HG02981 (cell line): ENCODE data around the gene DCPS.
"Not testable (repeated sequence)": the region's sequence is repeated elsewhere in the genome, so short reads cannot be mapped to it uniquely, and the experiment has no call there.

Experiments used
- ATAC-seq: cut with Tn5 transposase; IDR thresholded peaks from one replicate; pipeline ENCODE4 v1.9.1; 2021; ENCODE audit warnings: mild to moderate bottlenecking, moderate library complexity; ENCODE audit not compliant: unreplicated experiment

Gene DCPS, protein sequence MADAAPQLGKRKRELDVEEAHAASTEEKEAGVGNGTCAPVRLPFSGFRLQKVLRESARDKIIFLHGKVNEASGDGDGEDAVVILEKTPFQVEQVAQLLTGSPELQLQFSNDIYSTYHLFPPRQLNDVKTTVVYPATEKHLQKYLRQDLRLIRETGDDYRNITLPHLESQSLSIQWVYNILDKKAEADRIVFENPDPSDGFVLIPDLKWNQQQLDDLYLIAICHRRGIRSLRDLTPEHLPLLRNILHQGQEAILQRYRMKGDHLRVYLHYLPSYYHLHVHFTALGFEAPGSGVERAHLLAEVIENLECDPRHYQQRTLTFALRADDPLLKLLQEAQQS

DNA sequence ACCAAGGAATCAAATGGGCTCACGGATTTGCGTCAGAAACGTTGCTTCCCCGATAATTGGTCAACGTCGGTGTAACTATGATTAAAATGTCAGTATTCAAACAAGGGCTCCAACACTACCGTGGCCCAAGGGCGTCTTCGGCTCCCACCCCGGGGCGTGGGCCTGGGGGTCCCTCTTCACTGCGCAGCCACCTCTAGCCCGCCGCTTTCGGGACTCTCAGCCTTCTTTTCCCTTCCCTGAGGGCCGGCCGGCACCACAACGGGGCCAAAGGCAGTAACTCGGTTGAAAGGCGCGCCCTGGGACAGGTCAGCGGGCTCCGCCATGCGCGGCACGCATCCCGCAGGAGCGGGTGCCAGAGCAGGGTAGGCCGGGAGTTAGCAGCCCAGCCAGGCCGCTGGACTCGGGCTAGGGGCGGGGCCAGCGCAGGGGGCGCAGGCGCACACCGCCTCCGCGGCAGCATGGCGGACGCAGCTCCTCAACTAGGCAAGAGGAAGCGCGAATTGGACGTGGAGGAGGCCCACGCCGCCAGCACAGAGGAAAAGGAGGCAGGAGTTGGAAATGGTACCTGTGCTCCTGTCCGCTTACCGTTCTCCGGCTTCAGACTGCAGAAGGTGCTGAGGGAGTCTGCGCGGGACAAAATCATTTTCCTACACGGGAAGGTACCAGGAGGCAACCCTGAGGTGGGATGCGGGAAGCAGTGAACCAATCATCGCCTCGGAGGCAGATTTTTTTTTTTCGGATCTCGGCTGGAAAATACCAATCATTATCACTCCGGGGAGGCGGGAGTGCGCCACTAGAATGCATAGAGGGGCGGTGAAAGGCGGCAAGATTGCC lies at the start of gene DCPS:
DCPS (plus strand) TSS at position 438 of the 834 bp plus-strand sequence; CDS start at position 459, 21 bp downstream.
- ATAC-seq, result peak; percentile 81

DNA sequence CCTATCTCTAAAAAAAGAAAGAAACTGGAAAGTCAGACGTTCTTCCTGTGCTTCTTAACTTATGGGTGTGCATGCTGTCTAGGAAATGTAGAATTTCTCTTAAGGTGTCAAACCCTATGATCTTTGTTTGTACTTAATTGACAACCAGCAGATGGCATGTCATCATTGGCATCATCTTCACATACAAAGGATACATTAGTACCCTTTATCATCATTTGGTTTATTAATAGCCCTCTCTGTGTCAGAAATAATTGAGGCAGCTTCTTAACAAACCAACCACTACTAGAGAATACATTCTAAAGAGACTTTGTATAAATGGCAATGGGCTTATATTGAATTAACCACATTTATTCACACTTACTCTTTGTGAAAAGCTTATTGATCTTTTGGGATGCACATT lies 49.0 kb upstream of the DCPS start:
- ATAC-seq, result no peak

DNA sequence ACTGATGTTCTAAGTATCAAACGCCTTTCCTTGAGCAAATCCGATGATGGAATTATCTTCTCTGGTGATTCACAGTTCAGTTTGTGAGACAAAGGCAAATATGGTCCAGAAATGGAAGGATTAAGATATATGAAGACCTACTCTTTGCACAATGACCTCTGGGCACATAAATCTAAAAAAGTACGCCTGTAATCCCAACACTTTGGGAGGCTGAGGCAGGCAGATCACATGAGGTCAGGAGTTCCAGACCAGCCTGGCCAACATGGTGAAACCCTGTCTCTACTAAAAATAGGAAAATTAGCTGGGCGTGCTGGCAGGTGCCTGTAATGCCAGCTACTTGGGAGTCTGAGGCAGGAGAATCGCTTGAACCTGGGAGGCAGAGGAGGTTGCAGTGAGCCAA lies 48.4 kb upstream of the DCPS start:
- not testable (repeated sequence) for ATAC-seq

DNA sequence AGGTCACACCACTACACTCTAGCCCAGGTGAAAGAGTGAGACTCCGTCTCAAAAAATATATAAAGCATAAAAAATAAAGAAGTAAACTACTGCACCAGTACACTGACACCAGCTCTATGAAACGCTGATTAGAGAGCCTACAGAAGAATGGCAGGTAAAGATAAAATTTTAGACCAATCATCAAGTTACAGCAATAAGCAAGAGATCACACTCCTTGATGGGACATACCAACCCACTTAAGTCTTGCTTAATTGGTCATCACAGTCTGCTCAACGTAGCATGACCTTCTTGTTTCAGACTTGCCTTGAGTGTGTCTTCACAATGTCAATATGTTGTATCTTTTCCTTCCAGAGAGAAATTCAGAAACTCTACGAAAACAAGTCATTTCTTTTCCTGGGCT lies 47.6 kb upstream of the DCPS start:
- ATAC-seq, result no peak

DNA sequence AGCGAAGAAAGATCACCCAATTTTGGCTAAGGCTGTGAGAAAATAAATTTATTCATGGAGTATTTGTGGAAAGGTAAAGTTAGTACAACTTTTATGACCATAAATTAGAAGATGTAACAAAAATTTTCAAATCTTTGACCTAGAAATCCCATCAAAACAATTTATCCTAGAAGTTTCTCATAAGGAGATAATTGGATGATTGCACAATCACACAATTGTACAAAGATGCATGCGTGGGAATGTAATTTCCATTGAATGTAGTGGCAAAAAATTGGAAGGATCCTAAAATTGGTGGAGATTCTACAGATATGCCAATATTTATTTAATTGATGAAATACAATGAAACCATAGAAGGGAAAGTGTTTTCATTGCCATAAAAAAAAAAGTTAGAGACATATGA lies 46.7 kb upstream of the DCPS start:
- ATAC-seq, result no peak

DNA sequence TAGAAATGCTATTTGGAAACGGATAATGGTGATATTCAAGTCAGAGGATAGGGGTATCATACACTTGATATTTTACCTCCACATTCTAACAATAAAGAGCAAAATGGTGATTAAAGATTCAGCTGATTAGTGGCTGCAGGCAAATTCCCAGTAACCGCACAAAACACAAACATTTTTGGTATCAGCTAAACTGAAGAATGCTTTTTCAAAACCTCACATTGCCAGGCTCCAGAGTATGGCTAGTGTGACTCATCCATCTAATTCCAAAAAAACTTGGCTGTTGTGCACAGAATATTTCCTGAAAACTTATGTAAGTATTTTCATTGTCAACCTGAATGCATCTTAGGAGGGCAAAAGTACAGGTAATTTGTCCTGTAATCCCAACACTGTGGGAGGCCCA lies 46.1 kb upstream of the DCPS start:
- ATAC-seq, result no peak

DNA sequence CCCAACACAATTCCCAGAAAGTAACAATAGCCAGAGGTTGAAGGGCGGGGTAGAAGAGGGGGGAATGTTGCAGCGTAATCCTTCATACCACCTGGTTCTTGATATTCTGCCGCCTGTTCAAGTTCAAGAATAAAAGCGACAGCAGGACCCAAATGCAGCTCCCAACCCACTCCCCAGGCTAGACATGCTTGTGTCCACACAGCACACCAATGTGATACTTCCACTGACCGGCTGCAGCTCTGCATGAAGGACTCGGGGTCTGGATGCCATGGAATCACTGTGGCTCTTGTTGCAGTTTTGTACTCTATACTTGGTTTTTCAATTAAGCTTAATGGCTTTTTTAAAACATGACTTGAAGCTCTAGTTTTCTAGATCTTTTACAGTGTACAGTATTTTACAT lies 41.6 kb upstream of the DCPS start:
- no peak for ATAC-seq

DNA sequence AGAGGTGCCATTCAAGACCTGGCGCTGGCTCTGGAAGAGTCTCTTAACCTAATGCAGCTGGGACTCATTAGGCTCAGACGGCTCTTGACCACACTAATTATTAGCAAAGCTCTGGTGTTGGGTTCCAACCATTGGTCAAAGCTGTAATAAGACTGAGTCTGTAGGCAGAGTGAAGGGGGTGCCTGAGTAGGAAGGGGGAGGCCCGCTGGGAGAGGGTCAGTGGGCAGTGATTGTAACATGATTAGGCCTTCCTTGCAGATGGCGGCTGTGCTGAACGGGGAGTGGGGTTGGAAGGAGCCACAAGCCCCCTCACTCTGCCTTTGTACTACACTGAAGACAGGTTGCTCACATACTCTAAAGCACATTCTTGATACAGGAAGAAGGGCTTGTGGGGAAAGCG lies 40.4 kb upstream of the DCPS start:
- ATAC-seq, result no peak

DNA sequence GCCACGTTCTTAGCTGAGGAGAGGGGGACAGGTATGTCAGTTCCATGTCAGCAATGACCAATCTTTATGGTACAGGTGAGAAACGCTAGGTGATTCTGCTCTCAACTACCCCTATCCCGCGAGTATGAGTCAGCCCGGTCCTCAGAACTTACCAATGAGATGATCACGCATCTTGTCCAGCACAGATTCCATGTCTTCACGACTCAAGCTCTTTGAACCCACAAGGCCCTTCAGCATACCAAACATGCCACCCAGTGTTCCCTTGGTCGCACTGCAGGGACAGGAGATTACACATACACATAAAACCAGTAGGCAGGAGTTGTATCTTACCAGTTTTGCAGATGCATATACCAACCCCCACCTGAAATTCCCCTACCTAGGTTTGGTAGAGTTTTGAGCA lies 38.0 kb upstream of the DCPS start:
- no peak for ATAC-seq

DNA sequence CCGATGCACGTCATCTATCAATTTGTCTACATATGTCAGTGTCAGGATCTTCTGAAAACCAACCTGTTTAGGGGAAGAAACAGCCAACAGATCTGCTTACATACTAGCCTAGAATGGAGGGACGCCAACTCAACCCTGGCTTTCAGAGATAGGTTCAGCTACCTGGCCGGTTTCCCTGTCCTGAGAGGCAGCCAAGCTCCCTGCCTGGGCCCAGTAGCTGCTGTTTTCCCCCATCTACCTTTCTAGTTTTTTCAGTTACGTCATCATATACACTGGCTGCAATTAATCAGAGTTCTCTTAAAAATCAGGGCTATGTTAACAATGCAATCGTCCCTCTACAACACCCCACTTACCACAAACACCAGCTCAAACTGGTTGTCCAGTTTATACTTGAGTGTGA lies 36.2 kb upstream of the DCPS start:
- ATAC-seq, result no peak

DNA sequence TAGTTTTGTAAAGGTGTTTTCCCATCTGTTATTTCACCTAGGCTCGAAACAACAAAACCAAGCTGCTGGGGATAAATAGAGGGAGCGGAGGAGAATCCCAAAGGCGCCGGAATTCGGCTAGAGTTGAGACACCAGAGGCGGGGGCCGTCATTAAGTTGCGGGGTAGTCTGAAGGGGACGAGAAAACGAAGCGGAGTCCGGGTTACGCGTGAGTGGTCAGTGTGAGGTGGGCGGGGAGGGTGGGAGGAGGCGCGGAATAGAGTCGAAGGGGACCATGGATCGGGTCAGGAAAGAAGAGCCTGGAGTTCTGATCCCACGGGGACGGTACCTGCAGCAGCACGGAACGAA lies 35.5 kb upstream of the DCPS start:
- peak; percentile 0 for ATAC-seq

DNA sequence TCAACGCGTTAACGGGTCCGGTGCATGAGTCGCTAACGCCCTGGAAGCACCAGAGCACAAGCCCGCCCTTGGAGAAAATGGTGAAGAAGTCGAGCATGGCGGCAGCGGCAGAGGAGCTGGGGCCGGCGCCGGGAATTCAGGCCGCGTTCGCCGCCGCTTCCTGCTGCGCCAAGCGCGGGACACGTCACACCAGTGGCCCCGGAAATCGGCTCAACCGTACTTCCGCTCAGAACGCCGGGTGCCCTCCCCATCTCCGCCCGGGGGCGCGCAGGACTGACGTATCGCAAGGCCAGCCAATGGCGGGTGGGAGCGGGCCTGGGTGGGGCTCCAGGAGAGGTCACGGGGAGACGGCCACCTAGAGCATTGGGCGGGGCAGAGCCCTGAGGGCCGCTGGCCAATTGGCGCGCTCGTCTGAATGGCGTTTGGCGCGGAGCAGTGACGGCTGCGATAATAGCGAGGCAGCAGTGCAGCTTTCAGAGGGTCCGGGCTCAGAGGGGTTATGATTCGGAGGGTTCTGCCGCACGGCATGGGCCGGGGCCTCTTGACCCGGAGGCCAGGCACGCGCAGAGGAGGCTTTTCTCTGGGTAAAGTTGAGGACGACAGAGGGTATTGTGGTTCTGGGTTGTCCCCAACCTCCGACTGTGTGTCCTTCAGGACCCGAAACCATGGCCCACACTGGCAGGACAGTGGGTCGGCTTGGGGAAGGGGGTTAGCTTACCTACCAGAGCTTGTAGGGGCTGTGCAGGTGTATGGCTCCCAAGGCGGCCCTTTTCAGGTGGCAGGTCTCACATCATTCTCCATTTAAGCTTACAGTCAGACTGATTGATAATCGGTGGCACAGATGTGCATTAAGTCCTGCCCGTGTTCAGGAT lies 34.9 kb upstream of the DCPS start, which contains the start of the genes FOXRED1 and SRPRA:
FOXRED1 (plus strand) TSS at position 447 of the 872 bp plus-strand sequence; CDS start at position 500, 53 bp downstream.
SRPRA (minus strand) TSS at position 188 of the 872 bp plus-strand sequence; CDS start at position 97, 91 bp downstream.
- ATAC-seq, result peak; percentile 98

DNA sequence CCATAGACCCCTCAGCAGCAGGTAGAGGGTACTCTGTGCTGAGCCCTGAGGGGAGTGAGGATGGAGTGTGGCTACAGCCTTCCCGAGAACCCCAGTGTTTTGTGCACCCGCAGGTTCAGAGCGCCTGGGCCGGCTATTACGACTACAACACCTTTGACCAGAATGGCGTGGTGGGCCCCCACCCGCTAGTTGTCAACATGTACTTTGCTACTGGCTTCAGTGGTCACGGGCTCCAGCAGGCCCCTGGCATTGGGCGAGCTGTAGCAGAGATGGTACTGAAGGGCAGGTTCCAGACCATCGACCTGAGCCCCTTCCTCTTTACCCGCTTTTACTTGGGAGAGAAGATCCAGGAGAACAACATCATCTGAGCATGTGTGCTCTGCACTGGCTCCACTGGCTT lies 26.5 kb upstream of the DCPS start:
- no peak for ATAC-seq

DNA sequence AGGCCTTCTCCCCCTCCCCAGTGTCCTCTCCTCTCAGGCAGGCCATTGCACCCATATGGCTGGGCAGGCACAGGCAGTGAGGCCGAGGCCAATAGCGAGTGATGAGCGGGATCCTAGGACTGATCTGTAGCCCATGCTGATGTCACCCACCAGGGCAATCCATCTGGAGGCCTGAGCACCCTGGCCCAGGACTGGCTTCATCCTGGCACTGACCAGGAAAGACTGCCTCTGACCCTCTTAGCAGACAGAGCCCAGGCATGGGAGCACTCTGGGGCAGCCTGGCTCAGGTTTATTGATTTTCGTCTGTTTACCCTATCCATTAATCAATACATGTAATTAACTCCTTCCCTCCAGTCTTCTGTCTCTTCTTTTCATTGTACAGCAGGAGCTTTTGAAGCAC lies 26.1 kb upstream of the DCPS start:
- no peak for ATAC-seq

DNA sequence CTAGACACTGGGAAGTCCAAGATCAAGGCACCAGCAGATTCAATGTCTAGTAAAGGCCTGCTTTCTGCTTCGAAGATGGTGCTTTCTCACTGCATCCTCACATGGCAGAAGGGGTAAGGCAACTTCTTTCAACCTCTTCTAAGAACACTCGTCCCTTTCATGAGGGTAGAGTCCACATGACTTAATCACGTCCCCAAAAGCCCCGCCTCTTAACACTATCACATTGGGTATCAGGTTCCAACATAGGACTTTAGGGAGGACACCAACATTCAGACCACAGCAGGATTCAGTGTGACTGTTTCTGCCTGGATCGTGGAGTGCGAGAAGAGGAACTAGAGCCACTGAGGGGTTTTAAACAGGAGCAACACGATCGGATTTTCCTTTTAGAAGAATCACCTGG lies 24.7 kb upstream of the DCPS start:
- ATAC-seq, result no peak

DNA sequence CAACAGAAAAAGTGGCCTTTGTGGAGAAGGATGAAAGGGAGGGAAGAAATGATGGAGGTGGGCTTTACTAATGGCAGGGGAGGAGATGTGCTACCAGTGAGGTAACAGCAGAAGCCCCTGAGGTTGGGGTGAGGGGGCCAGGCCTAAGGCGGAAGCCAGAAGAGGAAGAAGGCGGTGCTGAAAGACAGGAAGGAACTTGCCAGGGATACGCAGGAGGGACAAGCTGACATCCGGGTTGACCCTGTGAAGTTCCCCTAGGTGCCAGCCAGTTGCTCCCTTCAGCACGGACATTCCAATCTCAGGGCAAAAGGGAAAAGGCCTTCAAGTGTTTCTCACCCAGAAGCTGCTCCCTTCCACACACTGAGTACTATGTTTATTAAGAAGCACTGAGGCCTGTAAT lies 23.3 kb upstream of the DCPS start:
- ATAC-seq, result no peak

DNA sequence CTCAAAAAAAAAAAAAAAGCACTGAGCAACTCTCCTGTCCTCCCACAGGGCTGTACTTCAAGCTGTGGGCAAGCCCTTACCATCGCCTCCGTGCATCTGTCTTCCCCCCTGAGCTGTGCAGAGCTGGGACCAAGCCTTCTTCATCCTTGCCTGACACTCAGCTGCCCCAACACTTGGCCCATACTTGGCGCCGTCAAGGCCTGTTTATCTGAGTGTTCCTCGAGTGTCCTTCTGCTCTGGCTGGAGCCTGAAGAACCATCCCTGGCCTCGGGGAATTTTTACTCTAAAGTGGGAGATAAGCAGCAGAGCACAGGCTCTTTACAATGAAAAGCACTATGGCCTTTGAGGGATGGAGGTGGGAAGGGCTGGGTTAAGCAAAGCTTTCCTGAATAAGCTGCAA lies 22.6 kb upstream of the DCPS start:
- ATAC-seq, result no peak

DNA sequence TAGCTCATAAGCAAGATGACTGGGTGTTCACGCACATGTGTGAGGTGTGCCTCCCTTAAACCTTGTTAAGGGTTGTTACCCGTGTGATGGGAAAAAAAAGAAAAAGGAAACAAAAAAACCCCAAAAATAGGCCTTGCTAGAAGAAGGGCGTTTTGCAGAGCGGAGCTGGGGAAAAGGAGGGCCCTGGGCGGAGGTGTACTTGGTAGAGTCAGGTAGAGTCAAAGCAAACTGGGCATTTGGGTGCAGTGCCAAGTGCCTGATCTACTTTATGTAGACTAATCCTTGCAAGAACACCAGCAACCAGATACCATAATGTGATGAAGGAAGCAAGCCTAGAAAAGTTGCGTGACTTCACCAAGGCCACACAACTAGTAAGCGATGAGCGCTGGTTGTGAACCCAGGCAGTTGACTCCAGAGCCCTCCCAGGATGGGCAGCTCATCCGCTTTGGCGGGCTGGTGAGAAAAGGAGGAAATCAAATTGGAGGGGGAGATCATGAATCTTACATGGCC lies 22.1 kb upstream of the DCPS start:
- no peak for ATAC-seq

DNA sequence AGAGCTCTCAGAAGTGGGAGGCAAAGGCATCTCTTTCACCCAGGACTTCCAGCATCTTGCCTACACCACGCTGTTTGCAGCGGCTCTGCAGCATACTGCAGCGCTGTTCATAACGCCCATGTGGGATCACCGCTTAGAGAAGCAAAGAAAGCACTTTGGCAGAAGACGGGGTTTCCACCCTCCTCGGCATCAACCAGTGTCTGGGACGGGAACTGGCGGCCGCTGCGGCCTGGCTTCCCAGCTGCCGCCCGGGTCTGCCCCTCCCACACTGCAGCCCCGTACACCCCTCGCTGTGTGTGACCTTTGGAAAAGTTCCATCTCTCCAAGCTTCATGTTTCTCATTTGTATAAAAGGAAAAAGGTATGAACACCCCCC lies 21.5 kb upstream of the DCPS start:
- ATAC-seq, result no peak

DNA sequence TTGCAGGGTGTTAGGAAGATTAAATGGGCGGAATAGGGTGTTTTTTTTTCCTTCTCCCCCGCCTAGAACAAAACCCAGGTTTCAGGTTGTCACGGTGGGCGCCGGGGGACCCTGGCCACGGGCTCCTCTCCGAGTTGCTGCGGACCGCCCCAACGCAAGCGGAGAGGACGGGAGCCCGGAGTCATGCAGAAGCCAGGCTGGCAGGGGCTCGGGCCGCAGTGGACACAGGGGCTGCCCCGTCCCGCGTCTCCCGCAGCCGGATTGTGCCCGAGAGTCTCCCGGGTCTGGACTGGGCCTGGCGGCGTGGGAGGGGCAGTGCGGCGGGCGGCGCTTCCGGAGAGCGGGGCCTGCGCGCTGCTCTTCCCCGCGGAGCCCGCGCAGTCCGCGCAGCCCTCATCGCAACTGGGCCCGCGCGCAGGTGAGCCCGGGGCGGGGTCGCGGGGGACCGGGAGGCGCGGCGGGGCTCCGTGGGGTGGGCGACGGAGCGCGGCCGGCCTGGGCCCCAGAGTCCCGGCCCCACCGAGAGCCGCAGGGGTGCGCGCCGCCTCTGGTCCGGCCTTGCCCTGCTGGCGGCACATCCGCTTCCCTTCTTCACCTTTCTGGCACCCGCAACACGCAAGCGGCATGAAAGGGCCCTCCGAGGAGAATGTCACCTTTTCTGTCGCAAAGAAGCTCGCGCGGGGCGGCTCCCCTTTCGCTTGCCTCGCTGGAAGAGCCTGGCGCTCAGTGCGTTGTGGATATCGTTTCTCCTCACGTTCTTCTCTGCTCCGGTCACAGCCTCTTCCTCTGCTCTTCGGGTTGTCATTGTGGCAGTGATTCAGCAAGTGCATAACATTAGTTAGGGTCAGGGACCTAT lies 20.9 kb upstream of the DCPS start, which contains the start of gene TIRAP:
TIRAP (plus strand) TSS at position 358 of the 856 bp plus-strand sequence. CDS start 7,802 bp downstream, outside the sequence.
- ATAC-seq, result peak; percentile 52
